ENCODE results near the gene ZBTB1.

Gene ZBTB1

GRCh38 chr14:64572386-64573104 lies 68.0 kb downstream of the ZBTB1 start:
- no peak for DNase-seq

DNA sequence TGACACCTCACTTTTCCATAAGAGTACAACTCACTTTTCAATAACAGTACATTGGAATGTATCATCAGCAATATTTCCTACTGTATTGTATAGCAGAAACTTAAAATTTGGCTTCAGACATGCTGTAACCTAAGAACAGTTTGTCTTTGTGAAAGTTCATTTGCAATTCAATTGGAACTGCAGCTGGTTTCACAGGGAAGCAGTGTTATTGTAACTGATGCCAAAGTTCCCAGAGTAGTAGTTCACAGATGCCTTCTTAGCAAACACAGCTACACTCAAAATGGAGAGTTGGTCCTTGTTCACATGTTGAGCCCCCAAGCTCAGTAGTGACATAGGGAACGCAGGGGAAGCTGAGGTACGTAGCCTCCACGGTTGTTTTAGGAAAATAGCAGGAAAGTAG lies 68.5 kb downstream of the ZBTB1 start:
- no peak for DNase-seq

Measured in suppressor macrophage (primary cell).